Measurements from ENCODE around the gene NR4A2. TPM values are rescaled to one million over a fixed set of nuclear protein-coding genes. Genes with fewer than 3 reads are reported as not detected.
"Not testable (repeated sequence)": the region's sequence is repeated elsewhere in the genome, so short reads cannot be mapped to it uniquely, and the experiment has no call there.

NR4A2 gene
- total RNA-seq, 4 donors from 2014 or later = 0.95 to 1.6 (median 1.2) TPM

DNA sequence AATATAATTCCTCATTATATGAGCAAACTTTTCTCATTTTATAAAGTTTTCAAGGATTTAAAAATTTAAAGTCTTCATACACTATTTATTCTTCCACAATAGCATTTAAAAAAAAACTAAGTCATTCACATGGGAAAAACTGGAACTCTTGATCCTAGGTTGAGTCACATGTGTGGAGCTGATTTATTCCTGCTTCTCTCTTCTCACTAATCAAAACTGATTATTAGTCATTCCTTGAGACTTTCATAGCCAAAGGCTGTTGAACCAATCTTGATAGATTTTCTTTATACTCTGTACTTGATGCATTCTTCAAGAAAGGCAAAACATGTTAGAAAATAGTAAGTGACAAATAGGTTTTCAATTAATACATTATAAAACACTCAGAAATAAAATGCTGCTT, 27.4 kb downstream of the NR4A2 start:
- Histone ChIP-seq H3K27ac (no peak overlapping the region), H3K36me3 (no peaks in the 10 kb centered on the region), H3K9me3 (no peaks in the 10 kb centered on the region), H3K27me3 (no peaks in the 10 kb centered on the region), H3K4me1 (no peaks in the 10 kb centered on the region), H3K4me3 (no peak overlapping the region)
- no peak for DNase-seq
- TF ChIP-seq POLR2A (IDR thresholded peaks at IDR 0.05) = no peak
- TF ChIP-seq, protein P1, sequence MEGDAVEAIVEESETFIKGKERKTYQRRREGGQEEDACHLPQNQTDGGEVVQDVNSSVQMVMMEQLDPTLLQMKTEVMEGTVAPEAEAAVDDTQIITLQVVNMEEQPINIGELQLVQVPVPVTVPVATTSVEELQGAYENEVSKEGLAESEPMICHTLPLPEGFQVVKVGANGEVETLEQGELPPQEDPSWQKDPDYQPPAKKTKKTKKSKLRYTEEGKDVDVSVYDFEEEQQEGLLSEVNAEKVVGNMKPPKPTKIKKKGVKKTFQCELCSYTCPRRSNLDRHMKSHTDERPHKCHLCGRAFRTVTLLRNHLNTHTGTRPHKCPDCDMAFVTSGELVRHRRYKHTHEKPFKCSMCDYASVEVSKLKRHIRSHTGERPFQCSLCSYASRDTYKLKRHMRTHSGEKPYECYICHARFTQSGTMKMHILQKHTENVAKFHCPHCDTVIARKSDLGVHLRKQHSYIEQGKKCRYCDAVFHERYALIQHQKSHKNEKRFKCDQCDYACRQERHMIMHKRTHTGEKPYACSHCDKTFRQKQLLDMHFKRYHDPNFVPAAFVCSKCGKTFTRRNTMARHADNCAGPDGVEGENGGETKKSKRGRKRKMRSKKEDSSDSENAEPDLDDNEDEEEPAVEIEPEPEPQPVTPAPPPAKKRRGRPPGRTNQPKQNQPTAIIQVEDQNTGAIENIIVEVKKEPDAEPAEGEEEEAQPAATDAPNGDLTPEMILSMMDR (IDR thresholded peaks at IDR 0.05) = no peak
- intact Hi-C loops (cut with DNase I) = no loop called here

DNA sequence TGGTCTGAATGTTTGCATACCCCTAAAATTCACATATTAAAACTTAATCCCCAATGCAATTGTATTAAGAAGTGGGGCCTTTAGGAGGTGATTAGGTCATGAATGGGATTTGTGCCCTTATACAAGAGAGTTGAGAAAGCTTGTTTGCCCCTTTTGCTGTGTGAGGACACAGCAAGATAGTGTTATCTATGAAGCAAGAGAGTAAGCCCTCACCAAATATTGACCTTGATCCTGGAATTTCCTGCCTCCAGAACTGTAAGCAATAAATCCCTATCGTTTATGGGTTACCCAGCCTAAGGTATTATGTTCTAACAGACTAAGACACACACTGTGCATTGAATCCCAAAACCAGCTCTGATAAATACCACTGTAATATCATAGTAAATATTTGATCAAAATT, 32.2 kb downstream of the NR4A2 start:
- Histone ChIP-seq H3K9me3 (no peaks in the 10 kb centered on the region), H3K4me3 (no peak overlapping the region), H3K27ac (no peak overlapping the region), H3K36me3 (no peaks in the 10 kb centered on the region), H3K27me3 (no peaks in the 10 kb centered on the region), H3K4me1 (no peaks in the 10 kb centered on the region)
- intact Hi-C loops (cut with DNase I) = no loop called here
- DNase-seq = no peak
- TF ChIP-seq, protein P1 (IDR thresholded peaks at IDR 0.05) = no peak
- no peak for TF ChIP-seq POLR2A (IDR thresholded peaks at IDR 0.05)
- 47 to 56% methylated on average over 1 of the region's 1 CpG for WGBS, 2 donors

DNA sequence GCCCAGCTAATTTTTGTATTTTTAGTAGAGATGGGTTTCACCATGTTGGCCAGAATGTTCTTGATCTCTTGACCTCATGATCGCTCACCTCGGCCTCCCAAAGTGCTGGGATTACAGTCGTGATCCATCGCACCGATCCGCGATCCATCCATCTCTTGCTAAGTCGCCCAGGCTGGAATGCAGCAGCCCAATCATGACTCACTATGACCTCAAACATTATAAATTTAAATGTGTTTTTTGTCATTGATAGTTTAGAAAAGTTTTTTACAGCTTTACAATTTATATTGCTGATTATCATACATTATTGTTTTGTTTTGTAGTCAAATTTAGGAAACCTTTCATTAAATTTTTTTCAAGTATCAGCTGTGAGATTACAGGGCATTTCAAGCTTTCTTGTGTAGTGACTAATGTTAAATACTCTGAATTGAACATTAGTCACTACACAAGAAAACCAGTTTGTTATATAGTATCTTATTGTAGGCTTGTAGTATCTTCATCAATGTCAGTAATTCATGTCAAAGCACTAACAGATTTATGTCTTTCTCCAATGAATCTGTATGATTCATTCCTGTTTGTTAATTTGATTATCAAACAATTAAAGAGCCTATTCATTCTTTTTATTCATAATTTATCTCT, 37.5 kb downstream of the NR4A2 start:
- H3K4me1 ChIP-seq = no peaks in the 10 kb centered on the region
- intact Hi-C loops (cut with DNase I) = no loop called here
- no peaks in the 10 kb centered on the region for H3K36me3 ChIP-seq
- TF ChIP-seq POLR2A (IDR thresholded peaks at IDR 0.05) = no peak
- TF ChIP-seq, protein P1 (IDR thresholded peaks at IDR 0.05) = no peak
- H3K27me3 ChIP-seq = no peaks in the 10 kb centered on the region
- H3K9me3 ChIP-seq = no peaks in the 10 kb centered on the region
- no peak overlapping the region for H3K27ac ChIP-seq
- H3K4me3 ChIP-seq = no peak overlapping the region
- 77 to 93% methylated on average over 8 of the region's 8 CpGs for WGBS, 2 donors
- DNase-seq = no peak

DNA sequence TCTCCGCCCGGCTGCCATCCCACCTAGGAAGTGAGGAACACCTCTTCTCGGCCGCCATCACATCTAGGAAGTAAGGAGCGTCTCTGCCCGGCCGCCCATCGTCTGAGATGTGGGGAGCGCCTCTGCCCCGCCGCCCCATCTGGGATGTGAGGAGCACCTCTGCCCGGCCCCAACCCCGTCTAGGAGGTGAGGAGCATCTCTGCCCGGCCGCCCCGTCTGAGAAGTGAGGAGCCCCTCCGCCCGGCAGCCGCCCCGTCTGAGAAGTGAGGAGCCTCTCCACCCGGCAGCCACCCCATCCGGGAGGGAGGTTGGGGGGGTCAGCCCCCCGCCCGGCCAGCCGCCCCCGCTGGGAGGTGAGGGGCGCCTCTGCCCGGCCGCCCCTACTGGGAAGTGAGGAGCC, 39.1 kb downstream of the NR4A2 start:
- H3K27me3 ChIP-seq; DNase-seq; intact Hi-C loops (cut with DNase I); H3K27ac ChIP-seq; H3K4me3 ChIP-seq; H3K4me1 ChIP-seq; H3K9me3 ChIP-seq; H3K36me3 ChIP-seq: not testable (repeated sequence)
- no CpG with 5 or more reads among the region's 29 CpGs for WGBS, 2 donors

DNA sequence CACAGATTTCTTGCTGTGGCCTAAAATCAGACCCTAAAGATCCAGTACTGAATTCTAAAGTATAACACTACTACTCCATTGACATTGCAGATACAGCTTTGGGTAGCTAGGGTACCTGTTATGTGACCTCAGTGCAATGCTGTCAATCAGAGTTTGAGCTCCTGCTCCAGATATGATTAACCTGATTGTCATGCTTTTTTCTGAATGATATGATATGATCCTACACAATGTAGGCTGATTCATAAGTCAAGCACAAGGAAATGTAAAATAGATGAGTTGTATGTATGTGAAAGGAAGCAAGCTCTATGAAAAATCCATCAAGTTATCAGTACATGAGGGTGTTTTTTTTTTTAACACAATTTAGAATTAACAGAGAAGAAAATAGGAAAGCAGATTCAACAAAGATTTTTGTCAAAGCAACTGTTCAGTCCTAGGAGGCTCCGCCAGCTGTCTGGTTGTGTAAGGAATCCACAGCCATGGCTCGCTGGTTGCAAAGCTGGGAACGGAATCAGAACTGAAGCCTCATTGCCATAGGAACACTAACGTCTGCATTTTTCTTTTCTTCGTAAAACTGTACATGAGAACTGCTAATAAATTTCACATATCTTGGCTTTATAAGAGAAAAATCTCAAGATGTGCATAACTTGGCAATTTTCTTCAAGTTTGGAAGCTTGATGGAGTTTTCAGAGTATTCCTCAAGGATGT, 52.9 kb downstream of the NR4A2 start:
- Histone ChIP-seq H3K27ac (no peak overlapping the region), H3K4me1 (no peaks in the 10 kb centered on the region), H3K9me3 (no peaks in the 10 kb centered on the region), H3K27me3 (no peaks in the 10 kb centered on the region), H3K36me3 (no peaks in the 10 kb centered on the region), H3K4me3 (no peak overlapping the region)
- 74 to 86% methylated on average over 5 of the region's 5 CpGs for WGBS, 2 donors
- no peak for TF ChIP-seq POLR2A (IDR thresholded peaks at IDR 0.05)
- TF ChIP-seq, protein P1 (IDR thresholded peaks at IDR 0.05) = no peak
- no peak for DNase-seq
- intact Hi-C loops (cut with DNase I) = no loop called here

Other genes starting within 250 kb of the NR4A2 start
- gene GPD2, start 103.7 kb upstream of the NR4A2 start, total RNA-seq = 100 to 1,000 TPM in 2 of 4 donors, 10 to 100 TPM in 2; 67.3 to 160 (median 89.7) TPM

Data from esophagus squamous epithelium (tissue), 5 donors.